ENCODE data around the gene GPR161. TPM values are rescaled to one million over a fixed set of nuclear protein-coding genes. Genes with fewer than 3 reads are reported as not detected.
"Not testable (repeated sequence)": the region's sequence is repeated elsewhere in the genome, so short reads cannot be mapped to it uniquely, and the experiment has no call there.

Gene GPR161
- total RNA-seq (2014; rRNA removed; shearing (Covaris generic); ENCODE audit: low replicate concordance), result 7.2 and 7.8 TPM in 2 replicates

GRCh38 chr1:168136709-168137514, at the start of gene GPR161:
Gene GPR161, minus strand, starts transcription at chr1:168136930. Its CDS starts 32,080 bp downstream, at chr1:168104850.
- DNase-seq (ENCODE audit: low read depth), result peak; percentile 61
- in situ Hi-C loops (cut with HindIII; ENCODE audit: low pct_unique_long_range_greater_than_20kb, low sequenced_read_pairs), result no loop called here

GRCh38 chr1:168181063-168181720, 44.5 kb upstream of the GPR161 start:
- in situ Hi-C loops (cut with HindIII; ENCODE audit: low pct_unique_long_range_greater_than_20kb, low sequenced_read_pairs), result not testable (repeated sequence)

GRCh38 chr1:168180148-168180524, 43.4 kb upstream of the GPR161 start:
- no peak for DNase-seq (ENCODE audit: low read depth)
- in situ Hi-C loops (cut with HindIII; ENCODE audit: low pct_unique_long_range_greater_than_20kb, low sequenced_read_pairs), result no loop called here

More at GRCh38 chr1:168181063-168181720, 44.5 kb upstream of the GPR161 start:
- not testable (repeated sequence) for DNase-seq (ENCODE audit: low read depth)

- in situ Hi-C loops (cut with HindIII; ENCODE audit: low pct_unique_long_range_greater_than_20kb, low sequenced_read_pairs), result no loop called here
- peak; percentile 15 for DNase-seq (ENCODE audit: low read depth)
Observed at GRCh38 chr1:168179438-168180147, 42.9 kb upstream of the GPR161 start.

GRCh38 chr1:168178638-168179437, 42.1 kb upstream of the GPR161 start, which contains the start of gene TIPRL:
Gene TIPRL, plus strand, starts transcription at chr1:168178962. Its CDS starts 116 bp downstream, at chr1:168179078.
- peak; percentile 99 for DNase-seq (ENCODE audit: low read depth)
- in situ Hi-C loops (cut with HindIII; ENCODE audit: low pct_unique_long_range_greater_than_20kb, low sequenced_read_pairs), result no loop called here

GRCh38 chr1:168178227-168178637, 41.5 kb upstream of the GPR161 start:
- no peak for DNase-seq (ENCODE audit: low read depth)
- in situ Hi-C loops (cut with HindIII; ENCODE audit: low pct_unique_long_range_greater_than_20kb, low sequenced_read_pairs), result no loop called here

- no peak for DNase-seq (ENCODE audit: low read depth)
- in situ Hi-C loops (cut with HindIII; ENCODE audit: low pct_unique_long_range_greater_than_20kb, low sequenced_read_pairs), result no loop called here
Observed at GRCh38 chr1:168172250-168172915, 35.7 kb upstream of the GPR161 start.

GRCh38 chr1:168170564-168171508, 34.1 kb upstream of the GPR161 start:
- in situ Hi-C loops (cut with HindIII; ENCODE audit: low pct_unique_long_range_greater_than_20kb, low sequenced_read_pairs), result no loop called here
- no peak for DNase-seq (ENCODE audit: low read depth)

GRCh38 chr1:168167806-168168205, 31.1 kb upstream of the GPR161 start:
- DNase-seq (ENCODE audit: low read depth), result no peak
- in situ Hi-C loops (cut with HindIII; ENCODE audit: low pct_unique_long_range_greater_than_20kb, low sequenced_read_pairs), result no loop called here

GRCh38 chr1:168164771-168165170, 28.0 kb upstream of the GPR161 start:
- in situ Hi-C loops (cut with HindIII; ENCODE audit: low pct_unique_long_range_greater_than_20kb, low sequenced_read_pairs), result no loop called here
- no peak for DNase-seq (ENCODE audit: low read depth)

- in situ Hi-C loops (cut with HindIII; ENCODE audit: low pct_unique_long_range_greater_than_20kb, low sequenced_read_pairs), result no loop called here
- DNase-seq (ENCODE audit: low read depth), result no peak
Observed at GRCh38 chr1:168163670-168164069, 26.9 kb upstream of the GPR161 start.

GRCh38 chr1:168161459-168161858, 24.7 kb upstream of the GPR161 start:
- no peak for DNase-seq (ENCODE audit: low read depth)
- in situ Hi-C loops (cut with HindIII; ENCODE audit: low pct_unique_long_range_greater_than_20kb, low sequenced_read_pairs), result no loop called here

GRCh38 chr1:168159979-168160378, 23.2 kb upstream of the GPR161 start:
- in situ Hi-C loops (cut with HindIII; ENCODE audit: low pct_unique_long_range_greater_than_20kb, low sequenced_read_pairs), result no loop called here
- DNase-seq (ENCODE audit: low read depth), result no peak

- DNase-seq (ENCODE audit: low read depth), result no peak
Observed at GRCh38 chr1:168159251-168159650, 22.5 kb upstream of the GPR161 start.

GRCh38 chr1:168157638-168158037, 20.9 kb upstream of the GPR161 start:
- DNase-seq (ENCODE audit: low read depth), result no peak
- in situ Hi-C loops (cut with HindIII; ENCODE audit: low pct_unique_long_range_greater_than_20kb, low sequenced_read_pairs), result no loop called here

More at GRCh38 chr1:168159251-168159650, 22.5 kb upstream of the GPR161 start:
- in situ Hi-C loops (cut with HindIII; ENCODE audit: low pct_unique_long_range_greater_than_20kb, low sequenced_read_pairs), result no loop called here

GRCh38 chr1:168155910-168156309, 19.2 kb upstream of the GPR161 start:
- no peak for DNase-seq (ENCODE audit: low read depth)
- in situ Hi-C loops (cut with HindIII; ENCODE audit: low pct_unique_long_range_greater_than_20kb, low sequenced_read_pairs), result no loop called here

Measured in Caki2 (cell line).